Peyer's patch (tissue), 4 donors: ENCODE measurements around the gene ITGB8. TPM values are rescaled to one million over a fixed set of nuclear protein-coding genes. Genes with fewer than 3 reads are reported as not detected.

Source experiments
- DNase-seq, 3 donors: peaks; one replicate each; pipeline ENCODE4 v3.0.0-alpha.2; 2017 to 2019
- H3K27ac ChIP-seq, 4 donors: fragments of 200-600 bp; sonication (generic); one replicate each; pipeline ENCODE4 v1.5.1; 2016 to 2019
- H3K27me3 ChIP-seq, 2 donors: fragments of 200-600 bp; sonication (generic); one replicate each; pipeline ENCODE4 v1.5.1; 2019
- H3K36me3 ChIP-seq, 3 donors: fragments of 200-600 bp; sonication (generic); one replicate each; pipeline ENCODE4 v1.5.1; 2016 to 2019
- H3K4me1 ChIP-seq, 4 donors: fragments of 200-600 bp; sonication (generic); one replicate each; pipeline ENCODE4 v1.5.1; 2016 to 2019
- H3K4me3 ChIP-seq, 4 donors: fragments of 200-600 bp; sonication (generic); 1 replicate in 3 of 4; 2 replicates in 1 of 4; pipeline ENCODE4 v1.5.1; 2016 to 2019; ENCODE audit warnings: mild to moderate bottlenecking in 1 of 4
- H3K9me3 ChIP-seq, 4 donors: fragments of 200-600 bp; sonication (generic); one replicate each; pipeline ENCODE4 v1.5.1; 2016 to 2019; ENCODE audit warnings: mild to moderate bottlenecking in 1 of 4
- CTCF ChIP-seq, 6 experiments: fragments of 450-650 bp in 4 of 6; fragments of 200-600 bp in 2 of 6; sonication (generic) in 1 of 6; IDR thresholded peaks; one replicate each; pipeline ENCODE4 v1.5.1; 2017 to 2019; ENCODE audit warnings: antibody characterized with exemption in 6 of 6, mild to moderate bottlenecking in 3 of 6, moderate library complexity in 1 of 6
- POLR2A ChIP-seq, 2 donors: fragments of 450-650 bp; IDR thresholded peaks; one replicate each; pipeline ENCODE4 v1.5.1; 2017; ENCODE audit warnings: antibody characterized with exemption in 2 of 2, mild to moderate bottlenecking in 2 of 2, moderate library complexity in 2 of 2
- total RNA-seq, 4 donors: library from RNA; depleted of rRNA; stranded (reverse); fragments of >200 nt; gene quantifications; one replicate each; pipeline ENCODE4 v1.1.0, GENCODE V29; 2016

Gene ITGB8
- total RNA-seq, 4 donors from 2014 or later, result 20.6 to 45.8 (median 32.7) TPM

DNA sequence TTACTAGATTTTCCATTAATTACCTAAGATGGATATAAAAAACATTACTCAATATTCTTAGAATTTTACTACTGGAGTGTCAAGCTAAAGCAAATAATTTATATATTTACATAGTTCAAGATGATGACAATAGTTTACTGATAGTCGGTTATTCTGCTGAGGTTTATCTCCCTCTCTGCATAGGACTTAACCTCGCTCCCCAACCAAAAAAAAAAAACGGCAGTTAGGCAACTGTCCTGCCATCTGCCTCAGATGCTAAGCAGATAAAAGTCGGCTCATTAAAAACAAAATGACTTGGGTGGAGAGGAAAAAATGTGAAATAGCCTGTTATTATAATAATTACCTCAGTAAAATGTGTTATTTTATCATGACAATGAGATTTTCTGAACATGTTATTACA is 14.0 kb upstream of the ITGB8 start:
- no peak for TF ChIP-seq POLR2A (IDR thresholded peaks at IDR 0.05)
- TF ChIP-seq CTCF (IDR thresholded peaks at IDR 0.05), result no peak
- no peak for DNase-seq
- Histone ChIP-seq H3K27ac (no peak overlapping the region), H3K4me1 (no peaks in the 10 kb centered on the region), H3K36me3 (no peaks in the 10 kb centered on the region), H3K27me3 (no peaks in the 10 kb centered on the region), H3K9me3 (no peaks in the 10 kb centered on the region), H3K4me3 (no peak overlapping the region)

DNA sequence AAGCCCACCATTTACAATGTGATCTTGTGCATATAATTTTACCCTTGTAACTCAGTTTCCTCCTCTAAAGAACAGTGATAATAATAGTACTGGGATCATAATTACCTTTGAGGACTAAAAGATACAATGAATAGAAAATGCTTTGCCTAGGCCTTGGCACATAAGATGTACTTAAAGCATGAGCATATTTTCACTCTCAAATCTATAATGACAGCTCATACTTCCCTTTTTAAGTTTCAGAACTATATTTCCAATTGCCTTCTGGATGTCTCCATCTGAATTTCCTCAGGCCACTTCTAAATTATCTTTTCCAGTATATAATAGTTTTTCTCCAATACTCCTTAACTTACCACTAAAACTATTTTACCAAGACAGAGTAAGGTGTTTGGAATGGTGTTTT is 13.3 kb upstream of the ITGB8 start:
- Histone ChIP-seq H3K4me3 (no peak overlapping the region), H3K9me3 (no peaks in the 10 kb centered on the region), H3K27me3 (no peaks in the 10 kb centered on the region), H3K27ac (no peak overlapping the region), H3K36me3 (no peaks in the 10 kb centered on the region), H3K4me1 (no peaks in the 10 kb centered on the region)
- no peak for TF ChIP-seq POLR2A (IDR thresholded peaks at IDR 0.05)
- TF ChIP-seq CTCF (IDR thresholded peaks at IDR 0.05), result no peak
- no peak for DNase-seq

DNA sequence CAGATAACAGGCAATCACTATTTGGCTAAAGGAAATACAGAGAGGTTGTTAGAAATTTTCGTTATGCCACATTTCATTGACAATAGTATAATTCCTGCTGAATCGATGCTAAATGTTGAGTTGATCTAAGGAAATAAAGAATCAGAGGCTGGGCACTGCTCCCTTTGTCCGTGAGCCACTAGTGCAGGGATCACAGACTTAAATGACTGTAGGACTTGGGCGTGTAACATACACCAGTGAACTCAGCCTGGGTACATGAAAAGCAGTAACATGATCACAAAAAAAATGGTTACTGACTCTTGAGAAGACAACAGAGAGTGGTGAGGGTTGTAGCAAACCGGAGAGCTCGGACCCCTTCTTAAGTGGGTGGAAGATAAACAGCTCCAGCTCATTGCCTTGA is 11.8 kb upstream of the ITGB8 start:
- Histone ChIP-seq H3K4me3 (no peak overlapping the region), H3K27ac (no peak overlapping the region), H3K9me3 (no peaks in the 10 kb centered on the region), H3K36me3 (no peaks in the 10 kb centered on the region), H3K4me1 (no peaks in the 10 kb centered on the region), H3K27me3 (no peaks in the 10 kb centered on the region)
- TF ChIP-seq CTCF (IDR thresholded peaks at IDR 0.05), result no peak
- no peak for TF ChIP-seq POLR2A (IDR thresholded peaks at IDR 0.05)
- no peak for DNase-seq

DNA sequence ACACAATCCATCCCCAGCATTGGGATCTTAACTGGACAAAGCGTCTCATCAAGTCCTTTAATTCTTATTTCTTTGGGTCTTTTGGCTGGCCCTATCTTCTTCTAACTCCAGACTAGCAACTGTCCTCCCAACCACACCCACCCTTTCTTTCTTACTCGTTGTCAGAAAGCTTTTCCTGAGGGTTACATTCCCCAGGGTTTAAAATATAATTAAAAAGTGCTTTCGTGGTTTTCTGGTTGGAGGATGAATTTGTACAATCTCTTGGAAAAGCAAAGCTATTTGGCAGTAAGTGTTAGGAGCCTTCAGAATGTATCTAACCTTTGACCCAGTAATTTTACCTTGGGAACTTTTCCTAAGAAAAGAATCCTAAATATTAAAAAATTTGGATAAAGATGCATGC is 10.4 kb upstream of the ITGB8 start:
- Histone ChIP-seq H3K27ac (no peak overlapping the region), H3K9me3 (no peaks in the 10 kb centered on the region), H3K4me1 (no peaks in the 10 kb centered on the region), H3K27me3 (no peaks in the 10 kb centered on the region), H3K36me3 (no peaks in the 10 kb centered on the region), H3K4me3 (no peak overlapping the region)
- TF ChIP-seq CTCF (IDR thresholded peaks at IDR 0.05) (no peak), POLR2A (IDR thresholded peaks at IDR 0.05) (no peak)
- no peak for DNase-seq

GRCh38 chr7:20320786-20321185 is 9.9 kb upstream of the ITGB8 start:
- Histone ChIP-seq H3K4me3 (no peak overlapping the region), H3K27ac (no peak overlapping the region), H3K36me3 (no peaks in the 10 kb centered on the region), H3K27me3 (no peaks in the 10 kb centered on the region), H3K4me1 (no peaks in the 10 kb centered on the region), H3K9me3 (no peaks in the 10 kb centered on the region)
- no peak for DNase-seq
- TF ChIP-seq POLR2A (IDR thresholded peaks at IDR 0.05), result no peak
- no peak for TF ChIP-seq CTCF (IDR thresholded peaks at IDR 0.05)

GRCh38 chr7:20323595-20323994 is 7.1 kb upstream of the ITGB8 start:
- H3K27ac ChIP-seq, result no peak overlapping the region
- no peaks in the 10 kb centered on the region for H3K9me3 ChIP-seq
- DNase-seq, result no peak
- no peaks in the 10 kb centered on the region for H3K36me3 ChIP-seq
- TF ChIP-seq CTCF (IDR thresholded peaks at IDR 0.05), result no peak
- TF ChIP-seq POLR2A (IDR thresholded peaks at IDR 0.05), result no peak
- no peak overlapping the region for H3K4me3 ChIP-seq
- H3K27me3 ChIP-seq, result no peaks in the 10 kb centered on the region
- H3K4me1 ChIP-seq, result no peaks in the 10 kb centered on the region
